Motor neuron (in vitro differentiated cells): ENCODE results near the gene AFG1L. TPM values are rescaled to one million over a fixed set of nuclear protein-coding genes. Genes with fewer than 3 reads are reported as not detected.

Experiments used
- ATAC-seq, 8 experiments: fragments of 200-7000 bp; cut with Tn5 transposase; replicated peaks in 6 of 8; 2 replicates each; pipeline ENCODE4 v1.8.0; 2021; ENCODE audit warnings: mild to moderate bottlenecking in 8 of 8, moderate library complexity in 8 of 8
- H3K27ac ChIP-seq, 2 donors: fragments of 250-450 bp; sonication (Bioruptor Pico); 2 replicates each; pipeline ENCODE4 v1.9.0; 2021; ENCODE audit warnings: antibody characterized with exemption in 2 of 2, mild to moderate bottlenecking in 2 of 2, moderate library complexity in 1 of 2
- H3K4me1 ChIP-seq, 2 donors: fragments of 250-450 bp; sonication (Bioruptor Pico); replicated peaks in 1 of 2; 2 replicates each; pipeline ENCODE4 v1.6.1; 2021; ENCODE audit warnings: antibody characterized with exemption in 2 of 2, mild to moderate bottlenecking in 2 of 2, moderate library complexity in 1 of 2
- H3K4me3 ChIP-seq, 5 donors: fragments of 250-450 bp; sonication (Bioruptor Pico); 2 replicates each; pipeline ENCODE4 v1.9.0; 2021; ENCODE audit warnings: antibody characterized with exemption in 5 of 5, mild to moderate bottlenecking in 5 of 5, moderate library complexity in 4 of 5
- WGBS, 10 experiments: fragments of 450-650 bp; shearing (Covaris generic); methylation state at CpG; one replicate each; pipeline ENCODE4 v1.0.0; 2022; 5-methylcytosine and 5-hydroxymethylcytosine counted together
- in situ Hi-C, 9 experiments: fragments of 400-800 bp; cut with MboI; loops; one replicate each; pipeline ENCODE4 v1.15.0; 2021; ENCODE audit warnings: low sequenced_read_pairs in 9 of 9, low pct_unique_long_range_greater_than_20kb in 2 of 9; ENCODE audit not compliant: unreplicated experiment in 9 of 9
- total RNA-seq, 8 experiments: library from RNA; unstranded; fragments of 300-600 nt; gene quantifications; 2 replicates each; pipeline versions ENCODE4 v1.2.3 to v1.2.4, GENCODE V29; 2022

Gene AFG1L
- total RNA-seq, 8 experiments from 2014 or later = 4.3 to 17.4 (median 7.2) TPM

- Histone ChIP-seq H3K27ac (no peak overlapping the region), H3K4me3 (no peak overlapping the region), H3K4me1 (peaks cover 15 to 24% of the 10 kb centered on the region in 2 donors)
- ATAC-seq = no peak
- WGBS, 10 experiments = 0 to 100% (median 67%) methylated on average over 1 to 4 of the region's 4 CpGs; no CpG with 5 or more reads in 1 of the 10 experiments
- in situ Hi-C loops = loop anchor here in 5 of 9 experiments (25.0 kb wide), 1 partner anchor 222 kb away; no protein-coding TSS in a partner anchor
Observed at GRCh38 chr6:108565091-108565766, 270.4 kb downstream of the AFG1L start.

GRCh38 chr6:108565893-108566292 lies 271.0 kb downstream of the AFG1L start:
- H3K4me1 ChIP-seq = peaks cover 15 to 24% of the 10 kb centered on the region in 2 donors
- no peak overlapping the region for H3K4me3 ChIP-seq
- H3K27ac ChIP-seq = no peak overlapping the region
- no peak for ATAC-seq
- WGBS, 10 experiments = 8 to 77% (median 64%) methylated on average over 1 to 4 of the region's 4 CpGs
- in situ Hi-C loops = loop anchor here in 5 of 9 experiments (25.0 kb wide), 1 partner anchor 221 kb away; no protein-coding TSS in a partner anchor

- no peak overlapping the region for H3K4me3 ChIP-seq
- H3K27ac ChIP-seq = no peak overlapping the region
- in situ Hi-C loops = loop anchor here in 5 of 9 experiments (25.0 kb wide), 1 partner anchor 221 kb away; no protein-coding TSS in a partner anchor
- H3K4me1 ChIP-seq = peaks cover 15 to 24% of the 10 kb centered on the region in 2 donors
- no peak for ATAC-seq
Observed at GRCh38 chr6:108566406-108566805, 271.6 kb downstream of the AFG1L start.

GRCh38 chr6:108568101-108568500 lies 273.2 kb downstream of the AFG1L start:
- WGBS, 10 experiments = 90 to 100% (median 100%) methylated on average over 1 to 5 of the region's 5 CpGs; no CpG with 5 or more reads in 2 of the 10 experiments
- H3K4me3 ChIP-seq = no peak overlapping the region
- H3K27ac ChIP-seq = no peak overlapping the region
- in situ Hi-C loops = loop anchor here in 5 of 9 experiments (25.0 kb wide), 1 partner anchor 219 kb away; no protein-coding TSS in a partner anchor
- H3K4me1 ChIP-seq = peaks cover 15 to 23% of the 10 kb centered on the region in 2 donors
- ATAC-seq = no peak

GRCh38 chr6:108568551-108569305 lies 273.9 kb downstream of the AFG1L start:
- in situ Hi-C loops = loop anchor here in 5 of 9 experiments (25.0 kb wide), 1 partner anchor 219 kb away; no protein-coding TSS in a partner anchor
- Histone ChIP-seq H3K4me3 (no peak overlapping the region), H3K27ac (no peak overlapping the region), H3K4me1 (peaks cover 15 to 19% of the 10 kb centered on the region in 2 donors)
- no peak for ATAC-seq
- WGBS, 10 experiments = 67 to 100% (median 96%) methylated on average over 1 to 3 of the region's 3 CpGs; no CpG with 5 or more reads in 1 of the 10 experiments

GRCh38 chr6:108570517-108570916 lies 275.7 kb downstream of the AFG1L start:
- no peak overlapping the region for H3K27ac ChIP-seq
- H3K4me1 ChIP-seq = peaks cover 3 to 5% of the 10 kb centered on the region in 2 donors
- WGBS, 10 experiments = 83 to 100% (median 91%) methylated on average over 1 of the region's 1 CpG; no CpG with 5 or more reads in 4 of the 10 experiments
- no peak for ATAC-seq
- no peak overlapping the region for H3K4me3 ChIP-seq
- in situ Hi-C loops = loop anchor here in 5 of 9 experiments (25.0 kb wide), 1 partner anchor 217 kb away; no protein-coding TSS in a partner anchor

GRCh38 chr6:108574457-108575141 lies 279.7 kb downstream of the AFG1L start:
- ATAC-seq = no peak
- no peak overlapping the region for H3K27ac ChIP-seq
- 52 to 100% (median 80%) methylated on average over 1 to 4 of the region's 4 CpGs for WGBS, 10 experiments
- H3K4me1 ChIP-seq = peaks cover 4 to 14% of the 10 kb centered on the region in 2 donors
- no peak overlapping the region for H3K4me3 ChIP-seq
- in situ Hi-C loops = loop anchor here in 5 of 9 experiments (25.0 kb wide), 1 partner anchor 213 kb away; no protein-coding TSS in a partner anchor

Other genes starting within 250 kb of the AFG1L start
- 100 to 1,000 TPM in 1 of 8 experiments, 10 to 100 TPM in 7; 13.7 to 189 (median 27.2) TPM for gene OSTM1, start 220.3 kb upstream of the AFG1L start, total RNA-seq
- 1 to 10 TPM in 3 of 8 experiments, under 1 TPM in 4, not detected in 1; 0.45 to 4.6 (median 0.87) TPM for gene NR2E1, start 129.0 kb upstream of the AFG1L start, total RNA-seq
- 100 to 1,000 TPM in 4 of 8 experiments, 10 to 100 TPM in 4; 51.3 to 227 (median 103) TPM for gene SNX3, start 34.0 kb upstream of the AFG1L start, total RNA-seq